GM19463 (cell line): Measurements from ENCODE around the gene EFCAB6.

Experiments
- ATAC-seq: cut with Tn5 transposase; IDR thresholded peaks from one replicate; pipeline ENCODE4 v1.9.1; 2021; ENCODE audit warnings: mild to moderate bottlenecking, moderate library complexity; ENCODE audit not compliant: unreplicated experiment

EFCAB6 gene

GRCh38 chr22:43534916-43535315, 277.2 kb downstream of the EFCAB6 start:
- ATAC-seq, result no peak

- no peak for ATAC-seq
These were observed 278.3 kb downstream of the EFCAB6 start for GRCh38 chr22:43533656-43534428.

GRCh38 chr22:43533156-43533530, 279.0 kb downstream of the EFCAB6 start:
- ATAC-seq, result no peak

DNA sequence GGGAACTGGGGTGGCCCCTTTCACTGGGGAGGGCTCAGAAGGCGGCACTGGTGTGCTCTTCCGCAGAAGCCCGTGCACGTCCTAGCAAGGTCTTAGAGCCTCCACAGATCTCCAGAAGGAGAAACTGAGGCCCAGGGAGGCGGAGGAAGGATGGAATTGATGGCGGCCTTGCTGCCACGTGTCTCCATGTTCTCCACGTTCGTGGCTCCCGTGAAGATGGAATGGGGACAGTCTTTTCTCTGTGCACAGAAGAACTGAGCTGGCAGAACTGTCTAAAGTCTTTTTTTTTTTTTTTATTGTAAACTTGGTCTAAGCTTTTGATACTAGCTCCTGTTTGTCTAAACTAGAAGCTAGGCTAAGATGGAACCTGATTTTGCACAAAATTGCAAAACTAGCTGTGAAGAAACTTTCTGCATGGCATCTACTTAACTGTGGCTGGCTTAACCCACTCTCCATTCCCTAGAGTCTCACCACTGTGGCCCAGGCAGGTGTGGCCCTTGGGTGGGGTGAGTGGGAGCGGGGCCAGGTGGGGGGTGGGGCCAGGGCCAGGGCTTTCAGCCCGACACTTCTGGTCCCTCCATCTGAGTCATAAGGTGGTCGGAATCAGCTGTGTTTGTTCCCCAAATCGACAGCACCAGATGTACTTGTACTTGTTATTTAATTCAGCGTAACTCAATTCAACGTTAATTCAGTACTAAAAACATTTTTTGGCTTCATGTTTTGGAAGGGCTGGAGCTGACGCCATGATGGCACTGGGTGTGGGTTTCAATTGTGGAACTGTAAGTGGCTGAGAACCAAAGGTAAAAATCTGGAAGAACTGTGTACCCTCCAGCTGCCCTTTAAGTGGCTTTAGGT, 279.6 kb downstream of the EFCAB6 start:
- no peak for ATAC-seq

GRCh38 chr22:43531651-43532050, 280.5 kb downstream of the EFCAB6 start:
- no peak for ATAC-seq

GRCh38 chr22:43530349-43531201, 281.5 kb downstream of the EFCAB6 start:
- ATAC-seq, result no peak

DNA sequence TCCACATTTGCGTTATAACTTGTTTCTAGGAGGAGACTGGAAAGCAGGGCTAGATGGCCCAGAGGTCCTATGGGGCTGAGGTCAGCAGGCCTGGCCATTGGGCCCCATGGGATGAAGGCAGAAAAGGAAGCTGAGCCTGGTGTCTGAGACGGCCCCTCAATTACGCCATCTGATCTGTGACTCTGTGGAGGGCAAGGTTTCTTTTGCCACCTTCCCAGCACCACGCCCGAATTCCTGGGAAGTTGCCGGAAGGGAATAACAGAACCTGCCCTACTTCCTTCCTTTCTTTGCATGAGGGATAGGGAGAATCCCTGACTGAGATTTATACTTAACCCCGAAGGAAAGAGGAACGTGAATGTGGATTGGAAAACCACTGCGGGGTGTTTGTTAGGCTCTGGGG, 282.2 kb downstream of the EFCAB6 start:
- no peak for ATAC-seq

DNA sequence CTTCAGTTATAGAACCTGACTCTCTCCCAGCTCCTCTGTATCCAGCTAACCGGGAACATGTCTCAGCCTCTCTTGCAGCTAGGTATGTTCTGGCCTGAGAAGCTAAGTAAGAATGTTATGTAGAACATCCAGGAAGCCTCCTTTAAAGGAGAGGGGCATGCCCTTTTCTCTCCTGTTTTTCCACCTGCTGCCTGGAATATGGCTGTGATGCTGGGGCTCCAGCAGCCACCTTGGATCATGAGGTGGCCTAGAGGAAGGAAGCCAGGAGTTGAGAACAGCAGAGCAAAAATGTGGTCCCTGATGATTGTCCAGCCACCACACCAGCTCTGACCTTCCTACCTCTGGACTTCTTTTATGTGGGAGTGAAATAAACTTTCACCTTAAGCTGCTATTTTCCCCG, 282.6 kb downstream of the EFCAB6 start:
- ATAC-seq, result no peak

- no peak for ATAC-seq
These were observed 283.3 kb downstream of the EFCAB6 start for GRCh38 chr22:43528601-43529360.

DNA sequence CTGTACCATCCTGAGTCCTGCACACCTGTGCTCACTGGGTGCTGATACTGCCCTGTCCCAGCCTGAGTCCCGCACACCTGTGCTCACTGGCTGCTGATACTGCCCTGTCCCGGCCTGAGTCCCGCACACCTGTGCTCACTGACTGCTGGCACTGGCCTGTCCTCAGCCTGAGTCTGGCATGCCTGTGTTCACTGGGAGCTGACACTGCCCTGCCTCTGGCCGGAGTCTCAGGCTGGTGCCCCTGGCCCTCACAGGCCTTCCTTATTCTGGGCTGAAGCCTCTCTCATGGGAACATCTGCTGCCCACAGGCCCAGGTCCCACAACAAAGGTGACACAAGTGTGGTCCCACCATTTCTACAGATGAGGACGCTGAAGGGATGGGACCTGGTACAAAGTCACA, 285.2 kb downstream of the EFCAB6 start:
- ATAC-seq, result no peak

DNA sequence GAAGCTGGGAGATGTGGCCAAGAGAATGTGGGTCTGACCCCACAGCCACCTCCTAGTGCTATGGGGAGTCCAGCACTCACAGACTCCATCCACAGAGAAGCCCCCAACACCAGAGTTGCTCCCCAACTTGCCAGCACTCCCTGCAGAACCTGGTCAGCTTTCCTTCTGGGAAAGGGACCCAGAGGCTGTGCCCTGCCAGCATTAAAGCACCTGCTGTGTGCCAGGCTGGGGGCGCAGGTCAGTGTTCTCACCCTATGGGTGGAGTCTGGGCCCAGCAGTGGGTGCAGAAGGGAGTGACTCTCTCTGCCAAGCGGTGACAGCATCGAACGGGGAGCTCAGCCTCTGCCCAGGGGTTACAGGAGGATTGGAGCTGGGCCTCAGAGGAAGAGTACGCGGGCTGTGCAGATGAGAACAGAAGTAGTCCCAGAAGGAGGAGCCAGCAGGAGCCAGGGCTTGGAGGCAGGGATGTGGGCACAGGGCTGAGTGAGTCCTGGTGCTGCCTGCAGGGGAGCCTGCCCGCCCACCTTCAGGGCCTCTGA, 285.9 kb downstream of the EFCAB6 start:
- no peak for ATAC-seq

DNA sequence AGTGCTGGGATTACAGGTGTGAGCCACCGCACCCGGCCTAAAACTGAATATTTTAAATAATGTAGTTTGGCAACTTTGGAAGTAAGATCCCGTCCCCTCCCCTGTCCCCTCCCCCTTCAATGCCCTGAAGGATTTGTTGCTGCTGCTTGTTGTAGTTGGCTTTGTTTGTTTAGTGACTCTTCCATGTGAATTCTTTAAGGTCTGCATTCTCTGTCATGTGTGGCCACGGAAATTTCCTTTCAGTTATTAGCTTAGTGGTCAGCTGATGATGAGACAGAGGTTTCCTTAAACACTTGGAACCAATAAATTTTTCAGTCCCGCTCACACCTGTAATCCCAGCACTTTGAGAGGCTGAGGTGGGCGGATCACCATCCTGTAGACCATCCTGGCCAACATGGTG, 290.4 kb downstream of the EFCAB6 start:
- ATAC-seq, result no peak

DNA sequence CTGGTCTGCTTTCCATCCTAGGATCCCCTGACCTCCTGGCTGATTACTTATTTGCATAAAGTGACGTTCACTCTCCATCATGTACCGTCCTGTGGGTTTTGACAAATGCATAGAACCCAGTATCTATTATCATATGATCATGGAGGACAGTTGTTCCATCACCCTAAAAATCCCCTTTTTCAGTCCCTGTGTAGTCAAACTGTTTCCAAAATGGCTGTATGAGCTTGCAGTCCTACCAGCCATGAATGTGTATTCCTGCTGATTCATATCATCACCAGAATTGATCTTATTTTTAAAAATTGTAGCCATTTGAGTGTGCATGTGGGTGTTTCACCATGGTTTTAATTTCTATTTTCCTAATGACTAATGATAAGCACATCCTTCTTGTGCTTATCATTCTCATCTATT, 291.5 kb downstream of the EFCAB6 start:
- ATAC-seq, result no peak

DNA sequence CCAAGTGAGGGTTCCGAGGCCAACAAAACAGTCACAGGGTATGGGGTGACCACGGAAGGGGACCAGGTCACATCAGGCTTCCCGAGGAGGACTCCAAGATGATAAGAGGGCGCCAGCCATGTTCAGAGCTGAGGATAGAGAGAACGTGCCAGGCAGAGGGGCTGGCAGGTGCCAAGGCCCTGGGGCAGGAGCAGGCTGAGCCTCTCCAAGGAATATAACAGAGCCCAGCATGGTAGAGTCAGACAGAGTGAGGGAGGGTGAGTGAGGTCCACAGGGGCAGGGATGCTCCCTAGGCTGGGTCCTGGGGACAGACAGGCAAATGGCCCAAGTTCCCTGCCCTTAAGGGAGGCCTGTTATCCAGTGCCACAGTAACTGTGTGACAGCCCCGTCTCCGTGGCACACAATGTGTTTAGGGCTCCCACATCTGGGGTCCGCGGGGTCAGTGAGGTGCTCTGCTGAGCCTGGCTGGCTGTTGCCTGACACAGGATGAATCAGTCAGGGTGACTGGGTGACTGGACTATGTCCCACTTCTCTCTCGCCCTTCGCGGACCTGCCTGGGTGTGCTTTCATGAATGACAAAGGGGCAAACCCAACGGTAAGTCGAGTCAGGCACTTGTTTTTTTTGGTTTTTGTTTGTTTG, 295.0 kb downstream of the EFCAB6 start:
- ATAC-seq, result no peak

GRCh38 chr22:43516386-43516785, 295.7 kb downstream of the EFCAB6 start:
- ATAC-seq, result no peak

DNA sequence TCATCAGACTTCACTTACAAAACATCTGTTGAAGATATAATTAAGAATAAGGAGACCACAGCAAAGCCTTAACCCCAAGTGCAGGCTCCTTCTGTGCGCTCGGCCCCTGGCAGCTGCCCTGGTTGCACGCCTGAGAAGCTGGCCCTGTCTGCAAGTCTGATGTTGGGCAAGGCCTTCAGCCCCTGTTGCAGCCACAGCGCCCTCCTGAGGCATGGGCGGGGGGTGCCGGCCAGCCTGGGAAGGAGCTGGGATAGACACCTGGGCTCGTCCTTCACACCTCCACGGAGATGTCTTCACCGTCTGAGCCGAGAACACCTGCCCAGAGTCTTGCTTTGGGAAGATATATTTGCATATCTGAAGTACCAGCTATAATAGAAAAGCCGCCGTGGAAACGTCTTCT, 296.2 kb downstream of the EFCAB6 start:
- ATAC-seq, result no peak

DNA sequence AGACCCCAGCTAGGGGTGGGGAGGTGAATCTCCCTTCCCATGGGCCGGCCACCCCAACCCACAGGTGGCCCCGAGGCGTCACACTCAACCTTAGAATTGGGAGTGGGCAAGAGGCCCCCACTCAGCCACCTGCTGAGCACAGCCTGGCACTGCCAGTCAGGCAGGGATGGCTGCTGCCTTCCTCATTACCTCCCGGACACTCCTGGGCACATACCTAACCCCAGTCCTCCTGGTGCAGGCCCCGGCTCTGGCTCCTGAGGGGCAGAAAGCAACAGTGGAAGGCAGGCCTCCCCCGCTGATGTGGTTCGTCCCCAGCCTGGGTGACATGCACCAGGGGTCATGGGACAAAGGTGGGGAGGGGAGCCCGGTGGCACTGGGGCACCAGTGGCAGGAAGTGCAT, 296.7 kb downstream of the EFCAB6 start:
- no peak for ATAC-seq

- no peak for ATAC-seq
These were observed 297.5 kb downstream of the EFCAB6 start for GRCh38 chr22:43514476-43515157.

DNA sequence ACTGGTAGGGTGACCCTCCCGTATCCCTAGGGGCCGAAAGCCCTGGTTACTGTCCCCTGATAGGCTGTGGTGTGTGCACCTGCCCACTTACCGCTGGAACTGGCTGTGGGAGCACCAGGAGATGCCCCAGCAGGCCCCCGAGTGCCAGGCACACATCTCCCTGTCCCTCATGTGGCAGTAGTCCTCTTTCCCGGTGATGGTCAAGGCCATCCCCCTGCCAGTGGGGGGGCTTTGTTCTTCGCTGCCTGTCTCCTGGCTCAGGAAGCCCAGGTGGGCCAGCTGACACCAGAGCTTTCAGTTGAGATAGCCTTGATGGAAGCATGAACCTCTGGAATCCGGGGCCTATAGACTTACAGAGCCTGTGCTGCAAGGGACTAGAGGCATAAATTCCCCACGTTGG, 299.8 kb downstream of the EFCAB6 start:
- ATAC-seq, result no peak
